ENCODE results near the gene SNAP47. TPM values are rescaled to one million over a fixed set of nuclear protein-coding genes. Genes with fewer than 3 reads are reported as not detected.
A peak's percentile ranks its signal among the peaks of the same experiment; 100 is the strongest.

The SNAP47 gene
- total and polyA plus RNA-seq, 9 of the 15 experiments (the other 6 are each of a cell fraction or from before 2014, with no cell fraction given): 2.5 to 41.3 (median 32.6) TPM

- intact Hi-C loops (cut with micrococcal nuclease) (no loop called here), in situ Hi-C loops (cut with MboI) (no loop called here)
- peak overlapping the region; percentile 55 for H3K4me2 ChIP-seq (ENCODE audit: insufficient read depth, low read length)
- peaks cover 22% of the 10 kb centered on the region for H3K9me1 ChIP-seq (ENCODE audit: control insufficient read depth, insufficient read depth, low read length)
- ChIA-PET CTCF (ENCODE audit: low intra/inter-chr PET ratio) (no interaction called here), POLR2A (interaction anchor here (0.6 to 1.3 kb wide), 2 partner anchors 9 to 392 kb away, joined by 3 to 4 read pairs; no protein-coding TSS in a partner anchor)
- H4K20me1 ChIP-seq (replicated peaks; ENCODE audit: control insufficient read depth, insufficient read depth, low read length): peaks cover 11% of the 10 kb centered on the region
- peaks cover 31 to 41% of the 10 kb centered on the region in 2 experiments for H3K4me1 ChIP-seq (replicated peaks in 1 of 2; ENCODE audit: control insufficient read depth in 2 of 2, insufficient read depth in 2 of 2, low read length in 2 of 2)
- no peaks in the 10 kb centered on the region for H3K9me3 ChIP-seq (replicated peaks; ENCODE audit: control insufficient read depth, insufficient read depth, low read depth, low read length)
- no peak overlapping the region for H3K4me3 ChIP-seq
- H3K79me2 ChIP-seq (ENCODE audit: control insufficient read depth, insufficient read depth, low read length): peaks cover 66% of the 10 kb centered on the region
- no peaks in the 10 kb centered on the region for H3K27me3 ChIP-seq (ENCODE audit: control insufficient read depth in 2 of 2, insufficient read depth in 2 of 2, low read length in 2 of 2)
- no TSS peak for BruUV-seq (replicated peaks)
- peak overlapping the region; percentile 24 to 80 for H3K9ac ChIP-seq (ENCODE audit: insufficient read depth in 1 of 2, low read depth in 2 of 2, low read length in 2 of 2)
- H3K27ac ChIP-seq (ENCODE audit: extremely low read depth, low read depth, low read length): peak overlapping the region; percentile 16
- no peak overlapping the region for H2AFZ ChIP-seq (ENCODE audit: low read depth, low read length)
- DNase-seq (ENCODE audit: extremely low read depth in 1 of 4, low spot score in 3 of 4): no peak
- WGBS (ENCODE audit: insufficient coverage, low coverage, missing lambda C conversion rate): 74% methylated on average over 7 of the region's 7 CpGs
- no peak for FAIRE-seq
- ATAC-seq: peak; percentile 9; the same call in 2 of the 3 replicates
- peaks cover 44% of the 10 kb centered on the region for H3K36me3 ChIP-seq (ENCODE audit: control insufficient read depth, insufficient read depth, low read length)
- TF ChIP-seq PRPF4 (IDR thresholded peaks at IDR 0.05; ENCODE audit: insufficient read depth, low read depth, low read length, poor library complexity, severe bottlenecking) (no peak), ZNF785 (CRISPR knock-in tag; IDR thresholded peaks at IDR 0.05) (no peak), SMAD4 (CRISPR knock-in tag; conservative IDR thresholded peaks at IDR 0.05) (0 out of 2 replicates have a peak, but pooled peaks have one; percentile 5), CEBPG (CRISPR knock-in tag; IDR thresholded peaks at IDR 0.05) (no peak), CEBPG (tag; conservative IDR thresholded peaks at IDR 0.05 in 1 of 2, IDR thresholded peaks at IDR 0.05 in 1 of 2) (peak in 1 of 2 experiments; percentile 5; a peak in 1 of 4 replicates), PHTF2 (CRISPR knock-in tag; IDR thresholded peaks at IDR 0.05) (no peak), ZBTB7A (IDR thresholded peaks at IDR 0.05; ENCODE audit: borderline replicate concordance, control insufficient read depth, low read depth, low read length) (no peak), CXXC5 (CRISPR knock-in tag; IDR thresholded peaks at IDR 0.05) (0 out of 2 replicates have a peak, but pooled peaks have one; percentile 3), BMI1 (IDR thresholded peaks at IDR 0.05; ENCODE audit: low read length) (no peak), ZNF121 (CRISPR knock-in tag; conservative IDR thresholded peaks at IDR 0.05) (no peak), CBX1 (IDR thresholded peaks at IDR 0.05; ENCODE audit: low read depth) (no peak), WHSC1 (IDR thresholded peaks at IDR 0.05; ENCODE audit: low read length) (peak; percentile 32), SAFB (IDR thresholded peaks at IDR 0.05; ENCODE audit: borderline replicate concordance, low read depth, low read length) (no peak), RBM25 (IDR thresholded peaks at IDR 0.05; ENCODE audit: low read depth, low read length, severe bottlenecking) (no peak), RBM39 (optimal IDR thresholded peaks at IDR 0.05; ENCODE audit: low read depth, low read length) (no peak), ARID4B (CRISPR knock-in tag; IDR thresholded peaks at IDR 0.05) (no peak), NFIC (IDR thresholded peaks at IDR 0.05) (no peak), RBM14 (IDR thresholded peaks at IDR 0.05; ENCODE audit: borderline replicate concordance, insufficient read depth, low read depth, low read length) (no peak), MEF2A (IDR thresholded peaks at IDR 0.05; ENCODE audit: control insufficient read depth, low read depth, low read length) (no peak)
Observed at GRCh38 chr1:227749225-227749624, 14.0 kb downstream of the SNAP47 start.
